DND-41 (cell line): ENCODE measurements around the gene BMERB1.

Source experiments
- EZH2 ChIP-seq: IDR thresholded peaks from 3 replicates; pipeline ENCODE4 v1.6.1; 2012; ENCODE audit warnings: borderline replicate concordance, low read depth, mild to moderate bottlenecking, moderate library complexity, low read length, inconsistent platforms; ENCODE audit not compliant: severe bottlenecking
- TF ChIP-seq, protein P1 (sequence below): IDR thresholded peaks from 2 replicates; pipeline ENCODE4 v1.5.1; 2012; ENCODE audit warnings: borderline replicate concordance, low read length, moderate library complexity, mild to moderate bottlenecking; ENCODE audit not compliant: poor library complexity, severe bottlenecking; ENCODE audit errors: extremely low read depth

DNA sequence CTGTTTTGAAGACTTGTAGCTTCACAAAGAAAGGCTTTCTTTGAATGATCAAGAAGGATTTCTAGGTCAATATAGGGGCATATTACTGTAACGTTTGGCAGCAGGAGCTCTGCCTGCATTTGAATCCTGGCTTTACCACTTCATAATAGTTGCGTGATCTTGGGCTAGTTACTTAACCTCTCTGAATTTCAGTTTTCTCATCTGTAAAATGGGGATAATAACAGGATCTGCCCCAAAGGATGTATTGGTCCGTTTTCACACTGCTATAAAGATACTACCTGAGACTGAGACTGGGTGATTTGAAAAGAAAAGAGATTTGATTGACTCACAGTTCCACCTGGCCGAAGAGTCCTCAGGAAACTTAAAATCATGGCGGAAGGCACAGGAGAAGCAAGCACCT, 12.5 kb downstream of the BMERB1 start:
- TF ChIP-seq EZH2: no peak
- TF ChIP-seq, protein P1, sequence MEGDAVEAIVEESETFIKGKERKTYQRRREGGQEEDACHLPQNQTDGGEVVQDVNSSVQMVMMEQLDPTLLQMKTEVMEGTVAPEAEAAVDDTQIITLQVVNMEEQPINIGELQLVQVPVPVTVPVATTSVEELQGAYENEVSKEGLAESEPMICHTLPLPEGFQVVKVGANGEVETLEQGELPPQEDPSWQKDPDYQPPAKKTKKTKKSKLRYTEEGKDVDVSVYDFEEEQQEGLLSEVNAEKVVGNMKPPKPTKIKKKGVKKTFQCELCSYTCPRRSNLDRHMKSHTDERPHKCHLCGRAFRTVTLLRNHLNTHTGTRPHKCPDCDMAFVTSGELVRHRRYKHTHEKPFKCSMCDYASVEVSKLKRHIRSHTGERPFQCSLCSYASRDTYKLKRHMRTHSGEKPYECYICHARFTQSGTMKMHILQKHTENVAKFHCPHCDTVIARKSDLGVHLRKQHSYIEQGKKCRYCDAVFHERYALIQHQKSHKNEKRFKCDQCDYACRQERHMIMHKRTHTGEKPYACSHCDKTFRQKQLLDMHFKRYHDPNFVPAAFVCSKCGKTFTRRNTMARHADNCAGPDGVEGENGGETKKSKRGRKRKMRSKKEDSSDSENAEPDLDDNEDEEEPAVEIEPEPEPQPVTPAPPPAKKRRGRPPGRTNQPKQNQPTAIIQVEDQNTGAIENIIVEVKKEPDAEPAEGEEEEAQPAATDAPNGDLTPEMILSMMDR: no peak
